HG02610 (cell line): Measurements from ENCODE around the gene RNF32.
"Not testable (repeated sequence)": the region's sequence is repeated elsewhere in the genome, so short reads cannot be mapped to it uniquely, and the experiment has no call there.

Source experiments
- ATAC-seq: cut with Tn5 transposase; IDR thresholded peaks from one replicate; pipeline ENCODE4 v1.9.1; 2021; ENCODE audit warnings: mild to moderate bottlenecking, moderate library complexity; ENCODE audit not compliant: unreplicated experiment

RNF32 gene

GRCh38 chr7:156639426-156640256, 933 bp upstream of the RNF32 start:
- ATAC-seq = no peak

GRCh38 chr7:156640949-156641485, 443 bp downstream of the RNF32 start:
- peak; percentile 56 for ATAC-seq

GRCh38 chr7:156642306-156643045, 1.9 kb downstream of the RNF32 start:
- no peak for ATAC-seq

- not testable (repeated sequence) for ATAC-seq
These were observed 6.8 kb downstream of the RNF32 start for GRCh38 chr7:156647330-156647729.

- ATAC-seq = no peak
These were observed 9.5 kb downstream of the RNF32 start for GRCh38 chr7:156650042-156650441.

- no peak for ATAC-seq
These were observed 10.9 kb downstream of the RNF32 start for GRCh38 chr7:156651474-156651873.

- ATAC-seq = no peak
These were observed 12.5 kb downstream of the RNF32 start for GRCh38 chr7:156652886-156653568.

- peak; percentile 58 for ATAC-seq
These were observed 14.1 kb downstream of the RNF32 start for GRCh38 chr7:156654511-156655234.

GRCh38 chr7:156655251-156655650, 14.7 kb downstream of the RNF32 start:
- ATAC-seq = no peak

GRCh38 chr7:156655983-156656382, 15.4 kb downstream of the RNF32 start:
- ATAC-seq = no peak

- peak; percentile 71 for ATAC-seq
These were observed 16.0 kb downstream of the RNF32 start for GRCh38 chr7:156656598-156656997.

- ATAC-seq = no peak
These were observed 17.1 kb downstream of the RNF32 start for GRCh38 chr7:156657681-156658080.

- no peak for ATAC-seq
These were observed 18.6 kb downstream of the RNF32 start for GRCh38 chr7:156659203-156659602.

GRCh38 chr7:156659961-156660360, 19.4 kb downstream of the RNF32 start:
- ATAC-seq = no peak

GRCh38 chr7:156661637-156662036, 21.1 kb downstream of the RNF32 start:
- ATAC-seq = no peak

GRCh38 chr7:156662277-156662676, 21.7 kb downstream of the RNF32 start:
- no peak for ATAC-seq

GRCh38 chr7:156665101-156665500, 24.5 kb downstream of the RNF32 start:
- no peak for ATAC-seq

- ATAC-seq = no peak
These were observed 26.0 kb downstream of the RNF32 start for GRCh38 chr7:156666368-156667109.

- no peak for ATAC-seq
These were observed 26.5 kb downstream of the RNF32 start for GRCh38 chr7:156667110-156667426.

- ATAC-seq = no peak
These were observed 27.7 kb downstream of the RNF32 start for GRCh38 chr7:156668130-156668741.
